WTC11 (cell line): ENCODE data around the gene PGRMC2. TPM values are rescaled to one million over a fixed set of nuclear protein-coding genes. Genes with fewer than 3 reads are reported as not detected.

Experiments used
- ATAC-seq: fragments of 200-7000 bp; cut with Tn5 transposase; 2 replicates; pipeline ENCODE4 v1.10.0; 2021; ENCODE audit warnings: mild to moderate bottlenecking, moderate library complexity
- CTCF ChIA-PET: fragments of 300-600 bp; sonication (Branson Sonifier 250); formaldehyde crosslinking; loops from one replicate; lab custom pipeline; 2021; ENCODE audit warnings: antibody characterized with exemption; lab: Charles Lee
- POLR2A ChIA-PET: fragments of 350-600 bp; sonication (Branson Sonifier 250); formaldehyde crosslinking; loops from one replicate; lab custom pipeline; 2021; ENCODE audit warnings: antibody characterized with exemption; lab: Charles Lee
- DNase-seq: peaks from one replicate; pipeline ENCODE4 v3.0.0; 2021; ENCODE audit warnings: low spot score
- H3K27ac Mint-ChIP-seq: 2 replicates; pipeline ENCODE4 v1.8.0; 2021; ENCODE audit warnings: mixed read lengths
- H3K27me3 Mint-ChIP-seq: 2 replicates; pipeline ENCODE4 v1.8.0; 2021; ENCODE audit warnings: low read depth, mild to moderate bottlenecking, moderate library complexity, mixed read lengths
- H3K36me3 Mint-ChIP-seq: 2 replicates; pipeline ENCODE4 v1.8.0; 2021; ENCODE audit warnings: mixed read lengths
- H3K4me1 Mint-ChIP-seq: 2 replicates; pipeline ENCODE4 v1.8.0; 2022; ENCODE audit warnings: mixed read lengths
- H3K4me3 Mint-ChIP-seq: 2 replicates; pipeline ENCODE4 v1.8.0; 2021; ENCODE audit warnings: mild to moderate bottlenecking, moderate library complexity, mixed read lengths
- H3K9me3 Mint-ChIP-seq: 2 replicates; pipeline ENCODE4 v1.8.0; 2021; ENCODE audit warnings: mixed read lengths
- AFF4 ChIP-seq: sonication (generic); formaldehyde crosslinking; IDR thresholded peaks from 2 replicates; pipeline ENCODE4 v1.8.1; 2023; ENCODE audit warnings: mild to moderate bottlenecking, missing genetic modification reagents, borderline replicate concordance
- ATF1 ChIP-seq: sonication (generic); formaldehyde crosslinking; IDR thresholded peaks from 2 replicates; pipeline ENCODE4 v1.8.1; 2023; ENCODE audit warnings: mild to moderate bottlenecking, moderate library complexity, missing genetic modification reagents
- CBFB ChIP-seq: sonication (generic); formaldehyde crosslinking; IDR thresholded peaks from 2 replicates; pipeline ENCODE4 v1.8.1; 2022; ENCODE audit warnings: mild to moderate bottlenecking, low read depth, missing genetic modification reagents
- E2F4 ChIP-seq: sonication (generic); formaldehyde crosslinking; IDR thresholded peaks from 2 replicates; pipeline ENCODE4 v1.8.1; 2022; ENCODE audit warnings: low read depth, mild to moderate bottlenecking, moderate library complexity, missing genetic modification reagents, borderline replicate concordance
- E2F5 ChIP-seq: sonication (generic); formaldehyde crosslinking; IDR thresholded peaks from 2 replicates; pipeline ENCODE4 v1.8.1; 2022; ENCODE audit warnings: mild to moderate bottlenecking, moderate library complexity, missing genetic modification reagents
- ELF4 ChIP-seq: sonication (generic); formaldehyde crosslinking; IDR thresholded peaks from 2 replicates; pipeline ENCODE4 v1.8.1; 2022; ENCODE audit warnings: low read depth, mild to moderate bottlenecking, moderate library complexity, missing genetic modification reagents
- FOXP4 ChIP-seq: sonication (generic); formaldehyde crosslinking; IDR thresholded peaks from 2 replicates; pipeline ENCODE4 v1.8.0; 2022; ENCODE audit warnings: mild to moderate bottlenecking, missing genetic modification reagents
- MXD4 ChIP-seq: fragments of 250-450 bp; sonication (Bioruptor Pico); IDR thresholded peaks from 2 replicates; pipeline ENCODE4 v1.8.0; 2021; ENCODE audit warnings: mild to moderate bottlenecking, moderate library complexity, borderline replicate concordance
- NFATC4 ChIP-seq: fragments of 250-450 bp; sonication (Bioruptor Pico); IDR thresholded peaks from 2 replicates; pipeline ENCODE4 v1.9.0; 2021; ENCODE audit warnings: mild to moderate bottlenecking
- NR1H2 ChIP-seq: sonication (generic); formaldehyde crosslinking; IDR thresholded peaks from 2 replicates; pipeline ENCODE4 v1.9.0; 2021; ENCODE audit warnings: mild to moderate bottlenecking, moderate library complexity, missing genetic modification reagents
- SP1 ChIP-seq: sonication (generic); formaldehyde crosslinking; conservative IDR thresholded peaks from 2 replicates; pipeline ENCODE4 v1.8.1; 2022; ENCODE audit warnings: missing genetic modification reagents
- TCF7 ChIP-seq: sonication (generic); formaldehyde crosslinking; IDR thresholded peaks from 2 replicates; pipeline ENCODE4 v1.8.0; 2022; ENCODE audit warnings: mild to moderate bottlenecking, low read depth, missing genetic modification reagents, moderate library complexity
- ZBTB21 ChIP-seq: sonication (generic); formaldehyde crosslinking; IDR thresholded peaks from 2 replicates; pipeline ENCODE4 v1.8.1; 2023; ENCODE audit warnings: mild to moderate bottlenecking, missing genetic modification reagents, borderline replicate concordance
- ZNF121 ChIP-seq: sonication (generic); formaldehyde crosslinking; IDR thresholded peaks from 2 replicates; pipeline ENCODE4 v1.8.0; 2023; ENCODE audit warnings: missing genetic modification reagents
- ZNF219 ChIP-seq: sonication (generic); formaldehyde crosslinking; IDR thresholded peaks from 2 replicates; pipeline ENCODE4 v1.8.0; 2023; ENCODE audit warnings: missing genetic modification reagents, mild to moderate bottlenecking, borderline replicate concordance
- ZNF263 ChIP-seq: sonication (generic); formaldehyde crosslinking; IDR thresholded peaks from 2 replicates; pipeline ENCODE4 v1.8.1; 2022; ENCODE audit warnings: low read depth, mild to moderate bottlenecking, moderate library complexity, missing genetic modification reagents
- ZNF317 ChIP-seq: sonication (generic); formaldehyde crosslinking; IDR thresholded peaks from 2 replicates; pipeline ENCODE4 v1.8.1; 2023; ENCODE audit warnings: low read depth, mild to moderate bottlenecking, moderate library complexity, missing genetic modification reagents, borderline replicate concordance
- ZNF532 ChIP-seq: fragments of 250-450 bp; sonication (Bioruptor Pico); IDR thresholded peaks from 2 replicates; pipeline ENCODE4 v1.9.0; 2021; ENCODE audit warnings: mild to moderate bottlenecking, borderline replicate concordance
- total RNA-seq: library from RNA; stranded (reverse); gene quantifications from 3 replicates; pipeline ENCODE4 v1.2.3, GENCODE V29; 2021
- TF ChIP-seq, protein P1 (sequence below): sonication (generic); formaldehyde crosslinking; IDR thresholded peaks from 2 replicates; pipeline ENCODE4 v1.8.0; 2023; ENCODE audit warnings: mild to moderate bottlenecking, missing genetic modification reagents

The PGRMC2 gene
- total RNA-seq, 1 experiment from 2014 or later: 68.2 TPM

GRCh38 chr4:128307123-128307571 is 19.5 kb upstream of the PGRMC2 start:
- Mint-ChIP-seq H3K27ac (peak overlapping the region; percentile 7; the same call in 1 of the 2 replicates), H3K4me3 (no peak overlapping the region), H3K4me1 (peaks cover 25% of the 10 kb centered on the region), H3K36me3 (no peaks in the 10 kb centered on the region; the same call in 1 of the 2 replicates), H3K27me3 (no peaks in the 10 kb centered on the region), H3K9me3 (no peaks in the 10 kb centered on the region)
- ChIA-PET POLR2A (no interaction called here), CTCF (interaction anchor here (1.4 kb wide), 1 partner anchor 15 kb away, joined by 3 read pairs; no protein-coding TSS in a partner anchor)
- TF ChIP-seq NFATC4 (CRISPR knock-in tag) (no peak), NR1H2 (no peak), ZNF219 (CRISPR knock-in tag) (no peak), ZNF317 (CRISPR knock-in tag) (no peak), ELF4 (no peak), TCF7 (CRISPR knock-in tag) (no peak), MXD4 (no peak), E2F4 (CRISPR knock-in tag) (no peak), ZNF263 (CRISPR knock-in tag) (no peak), CBFB (no peak), ZNF532 (CRISPR knock-in tag) (no peak), AFF4 (CRISPR knock-in tag) (no peak), ZBTB21 (CRISPR knock-in tag) (no peak)
- ATAC-seq (no peak; the same call in 1 of the 2 replicates), DNase-seq (no peak)

- Mint-ChIP-seq H3K36me3 (peaks cover 4% of the 10 kb centered on the region), H3K27ac (peak overlapping the region; percentile 29; the same call in 1 of the 2 replicates), H3K9me3 (no peaks in the 10 kb centered on the region), H3K4me1 (peaks cover 25% of the 10 kb centered on the region), H3K27me3 (no peaks in the 10 kb centered on the region), H3K4me3 (no peak overlapping the region)
- ChIA-PET CTCF (interaction anchor here (1.0 to 1.4 kb wide), 2 partner anchors 16 to 135 kb away, joined by 3 to 4 read pairs; no protein-coding TSS in a partner anchor), POLR2A (interaction anchor here (1.0 to 1.4 kb wide), 2 partner anchors 16 to 18 kb away, joined by 4 read pairs; partner anchors contain the start of gene PGRMC2)
- DNase-seq (no peak), ATAC-seq (peak; percentile 27)
- TF ChIP-seq ZNF219 (CRISPR knock-in tag): no peak
- no peak for TF ChIP-seq SP1
- no peak for TF ChIP-seq ZNF121 (CRISPR knock-in tag)
- TF ChIP-seq ELF4: no peak
- TF ChIP-seq, protein P1, sequence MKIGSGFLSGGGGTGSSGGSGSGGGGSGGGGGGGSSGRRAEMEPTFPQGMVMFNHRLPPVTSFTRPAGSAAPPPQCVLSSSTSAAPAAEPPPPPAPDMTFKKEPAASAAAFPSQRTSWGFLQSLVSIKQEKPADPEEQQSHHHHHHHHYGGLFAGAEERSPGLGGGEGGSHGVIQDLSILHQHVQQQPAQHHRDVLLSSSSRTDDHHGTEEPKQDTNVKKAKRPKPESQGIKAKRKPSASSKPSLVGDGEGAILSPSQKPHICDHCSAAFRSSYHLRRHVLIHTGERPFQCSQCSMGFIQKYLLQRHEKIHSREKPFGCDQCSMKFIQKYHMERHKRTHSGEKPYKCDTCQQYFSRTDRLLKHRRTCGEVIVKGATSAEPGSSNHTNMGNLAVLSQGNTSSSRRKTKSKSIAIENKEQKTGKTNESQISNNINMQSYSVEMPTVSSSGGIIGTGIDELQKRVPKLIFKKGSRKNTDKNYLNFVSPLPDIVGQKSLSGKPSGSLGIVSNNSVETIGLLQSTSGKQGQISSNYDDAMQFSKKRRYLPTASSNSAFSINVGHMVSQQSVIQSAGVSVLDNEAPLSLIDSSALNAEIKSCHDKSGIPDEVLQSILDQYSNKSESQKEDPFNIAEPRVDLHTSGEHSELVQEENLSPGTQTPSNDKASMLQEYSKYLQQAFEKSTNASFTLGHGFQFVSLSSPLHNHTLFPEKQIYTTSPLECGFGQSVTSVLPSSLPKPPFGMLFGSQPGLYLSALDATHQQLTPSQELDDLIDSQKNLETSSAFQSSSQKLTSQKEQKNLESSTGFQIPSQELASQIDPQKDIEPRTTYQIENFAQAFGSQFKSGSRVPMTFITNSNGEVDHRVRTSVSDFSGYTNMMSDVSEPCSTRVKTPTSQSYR (CRISPR knock-in tag): no peak
- no peak for TF ChIP-seq FOXP4 (CRISPR knock-in tag)
- no peak for TF ChIP-seq ATF1 (CRISPR knock-in tag)
- TF ChIP-seq E2F5: no peak
Observed at GRCh38 chr4:128305942-128306341, 18.3 kb upstream of the PGRMC2 start.
